GM12801 (cell line): ENCODE results near the gene PLXDC2.

Experiments
- CTCF ChIP-seq: IDR thresholded peaks from one replicate; pipeline ENCODE4 v1.5.1; 2011; ENCODE audit warnings: control low read depth; ENCODE audit not compliant: insufficient read length; ENCODE audit errors: extremely low read depth

PLXDC2 gene

GRCh38 chr10:19801369-19801768 is 14.9 kb upstream of the PLXDC2 start:
- TF ChIP-seq CTCF, result no peak

GRCh38 chr10:19803676-19804075 is 12.6 kb upstream of the PLXDC2 start:
- TF ChIP-seq CTCF, result no peak

GRCh38 chr10:19809481-19809880 is 6.8 kb upstream of the PLXDC2 start:
- TF ChIP-seq CTCF, result no peak

- no peak for TF ChIP-seq CTCF
Measured at GRCh38 chr10:19811540-19811939, 4.7 kb upstream of the PLXDC2 start.

- TF ChIP-seq CTCF, result no peak
Measured at GRCh38 chr10:19812976-19813375, 3.3 kb upstream of the PLXDC2 start.

GRCh38 chr10:19815036-19815730 is 1.0 kb upstream of the PLXDC2 start:
- TF ChIP-seq CTCF, result no peak

- TF ChIP-seq CTCF, result no peak
Measured at GRCh38 chr10:19815731-19816410, 361 bp upstream of the PLXDC2 start.
